Stimulated activated CD4-positive, alpha-beta T cell treated with anti-CD3 and anti-CD28 coated beads, Interleukin-12 subunit alpha, Interleukin-12 subunit beta, amount 100 ng/mL, for 4 hours (primary cell): ENCODE measurements around the gene NUBP2.

Experiments
- DNase-seq: peaks from one replicate; pipeline ENCODE4 v3.0.0-alpha.2; 2020

The NUBP2 gene

GRCh38 chr16:1832838-1833454 is 50.2 kb downstream of the NUBP2 start:
- DNase-seq = no peak

GRCh38 chr16:1834096-1834495 is 51.3 kb downstream of the NUBP2 start:
- no peak for DNase-seq
